Activated CD4-positive, alpha-beta T cell treated with anti-CD3 and anti-CD28 coated beads, Interleukin-2, Interleukin-4, amounts not matched to agents 100 ng/mL and 50 ng/mL, durations not matched to agents 16 hours and 8 hours (primary cell): ENCODE measurements around the gene DCLK1.

ENCODE experiments used
- DNase-seq: peaks from one replicate; pipeline ENCODE4 v3.0.0-alpha.2; 2020; ENCODE audit warnings: low spot score

The DCLK1 gene

GRCh38 chr13:36131222-36131930 is at the start of gene DCLK1:
Gene DCLK1, minus strand, starts transcription at chr13:36131382.
- DNase-seq, result no peak

- no peak for DNase-seq
Observed at GRCh38 chr13:36175621-36176020, 44.4 kb upstream of the DCLK1 start.

GRCh38 chr13:36174923-36175322 is 43.7 kb upstream of the DCLK1 start:
- no peak for DNase-seq

- DNase-seq, result no peak
Observed at GRCh38 chr13:36173571-36174322, 42.6 kb upstream of the DCLK1 start.

GRCh38 chr13:36166046-36166445 is 34.9 kb upstream of the DCLK1 start:
- DNase-seq, result no peak

GRCh38 chr13:36163809-36164308 is 32.7 kb upstream of the DCLK1 start:
- no peak for DNase-seq

- no peak for DNase-seq
Observed at GRCh38 chr13:36163286-36163685, 32.1 kb upstream of the DCLK1 start.

- no peak for DNase-seq
Observed at GRCh38 chr13:36160297-36160696, 29.1 kb upstream of the DCLK1 start.

GRCh38 chr13:36158611-36159010 is 27.4 kb upstream of the DCLK1 start:
- no peak for DNase-seq

GRCh38 chr13:36157480-36157879 is 26.3 kb upstream of the DCLK1 start:
- no peak for DNase-seq

GRCh38 chr13:36154567-36155291 is 23.5 kb upstream of the DCLK1 start:
- DNase-seq, result no peak

GRCh38 chr13:36151591-36151990 is 20.4 kb upstream of the DCLK1 start:
- no peak for DNase-seq

GRCh38 chr13:36148446-36148845 is 17.3 kb upstream of the DCLK1 start:
- DNase-seq, result no peak

- DNase-seq, result no peak
Observed at GRCh38 chr13:36147330-36147729, 16.1 kb upstream of the DCLK1 start.

- DNase-seq, result no peak
Observed at GRCh38 chr13:36146511-36147269, 15.5 kb upstream of the DCLK1 start.

- DNase-seq, result no peak
Observed at GRCh38 chr13:36143738-36144137, 12.6 kb upstream of the DCLK1 start.

- no peak for DNase-seq
Observed at GRCh38 chr13:36142735-36143134, 11.6 kb upstream of the DCLK1 start.

- no peak for DNase-seq
Observed at GRCh38 chr13:36135876-36136275, 4.7 kb upstream of the DCLK1 start.

GRCh38 chr13:36134632-36135031 is 3.5 kb upstream of the DCLK1 start:
- DNase-seq, result no peak

- DNase-seq, result no peak
Observed at GRCh38 chr13:36133950-36134626, 2.9 kb upstream of the DCLK1 start.

- DNase-seq, result no peak
Observed at GRCh38 chr13:36132376-36132775, 1.2 kb upstream of the DCLK1 start.

- DNase-seq, result no peak
Observed at GRCh38 chr13:36131931-36132297, 732 bp upstream of the DCLK1 start.
